Head of caudate nucleus (tissue), 42 donors: ENCODE data around the gene DENND4A.
"Not testable (repeated sequence)": the region's sequence is repeated elsewhere in the genome, so short reads cannot be mapped to it uniquely, and the experiment has no call there.

Experiments
- DNase-seq, 42 donors: peaks; one replicate each; pipeline versions ENCODE4 v3.0.0 to v3.0.0-alpha.2; 2020 to 2021; ENCODE audit warnings: mixed read lengths in 7 of 42
- intact Hi-C: fragments of 100-400 bp; cut with DNase I; formaldehyde crosslinking; loops from one replicate; pipeline ENCODE4 v1.15.0; 2022

Gene DENND4A

GRCh38 chr15:65767264-65767595 is 24.9 kb downstream of the DENND4A start:
- no peak for DNase-seq
- intact Hi-C loops, result no loop called here

DNA sequence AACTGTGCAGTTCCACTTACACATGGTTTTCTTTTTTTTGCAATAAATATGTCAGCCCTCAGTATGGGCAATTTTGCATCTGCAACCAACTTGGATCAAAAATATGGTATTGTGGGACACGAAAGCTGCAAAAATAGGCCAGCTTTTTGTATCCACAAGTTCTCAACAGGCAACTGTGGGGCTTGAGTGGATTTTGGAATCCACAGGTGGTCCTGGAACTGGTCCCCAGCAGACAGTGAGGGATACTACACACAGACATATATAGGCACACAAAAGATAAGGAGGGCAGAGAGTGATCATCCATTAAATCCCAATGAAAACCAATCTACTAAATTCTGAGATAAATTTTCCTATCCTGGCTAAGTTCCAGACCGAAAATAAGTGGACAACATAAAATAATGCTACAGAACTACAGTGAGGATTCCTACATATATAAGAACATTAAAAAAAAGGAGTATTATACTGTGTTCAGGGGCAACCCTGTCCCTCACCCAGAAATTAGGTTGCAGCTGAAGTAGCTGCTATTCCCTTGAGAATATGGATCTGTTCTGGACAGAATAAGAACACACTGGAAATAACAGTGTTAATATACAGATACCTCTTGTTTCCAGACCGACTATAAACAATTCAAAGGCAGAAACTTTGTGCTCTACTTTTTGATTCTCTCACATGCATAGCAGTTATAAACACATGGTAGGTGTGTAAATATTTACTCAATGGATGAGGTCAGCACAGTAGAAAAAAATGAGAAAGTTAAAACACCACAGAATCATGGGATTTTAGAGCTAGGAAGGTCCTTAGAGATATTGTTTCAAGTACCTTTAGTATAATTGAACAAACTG is 25.4 kb downstream of the DENND4A start:
- intact Hi-C loops, result no loop called here
- no peak for DNase-seq

DNA sequence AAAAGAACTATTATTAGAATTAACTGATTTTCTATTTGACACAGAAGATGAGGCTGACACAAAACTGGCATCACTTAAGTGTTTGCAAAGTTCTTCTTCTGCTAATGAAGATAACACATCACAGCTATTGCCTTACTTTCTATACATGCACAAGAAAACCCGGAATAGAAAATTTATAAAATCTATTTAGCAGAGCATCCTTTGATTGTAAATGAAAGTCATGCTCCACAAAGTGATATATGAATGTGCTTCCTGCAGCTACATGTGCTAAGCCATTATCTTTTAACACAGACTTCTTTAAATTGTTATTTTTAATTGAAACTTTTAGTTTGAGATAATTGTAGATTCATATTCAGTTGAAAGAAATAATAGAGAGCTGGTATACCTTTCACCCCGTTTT is 27.0 kb downstream of the DENND4A start:
- intact Hi-C loops, result no loop called here
- DNase-seq, result no peak

- no peak for DNase-seq
Measured at GRCh38 chr15:65762914-65763787, 28.9 kb downstream of the DENND4A start.

DNA sequence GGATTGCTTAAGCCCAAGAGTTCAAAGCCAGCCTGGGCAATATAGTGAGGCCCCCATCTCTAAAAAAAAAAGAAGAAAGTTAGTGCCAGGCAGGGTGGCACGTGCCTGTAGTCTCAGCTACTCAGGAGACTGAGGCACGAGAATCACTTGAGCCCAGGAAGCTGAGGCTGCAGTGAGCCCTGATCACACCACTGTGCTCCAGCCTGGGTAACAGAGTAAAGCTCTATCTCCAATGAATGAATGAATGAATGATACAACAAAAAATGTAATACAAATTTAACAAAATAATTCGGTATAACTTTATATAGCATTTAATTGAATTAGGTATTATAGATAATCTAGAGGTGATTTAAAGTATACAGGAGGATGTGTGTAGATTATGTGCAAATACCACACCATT is 29.7 kb downstream of the DENND4A start:
- DNase-seq, result no peak
- intact Hi-C loops, result no loop called here

More at GRCh38 chr15:65762914-65763787, 28.9 kb downstream of the DENND4A start:
- intact Hi-C loops, result no loop called here

DNA sequence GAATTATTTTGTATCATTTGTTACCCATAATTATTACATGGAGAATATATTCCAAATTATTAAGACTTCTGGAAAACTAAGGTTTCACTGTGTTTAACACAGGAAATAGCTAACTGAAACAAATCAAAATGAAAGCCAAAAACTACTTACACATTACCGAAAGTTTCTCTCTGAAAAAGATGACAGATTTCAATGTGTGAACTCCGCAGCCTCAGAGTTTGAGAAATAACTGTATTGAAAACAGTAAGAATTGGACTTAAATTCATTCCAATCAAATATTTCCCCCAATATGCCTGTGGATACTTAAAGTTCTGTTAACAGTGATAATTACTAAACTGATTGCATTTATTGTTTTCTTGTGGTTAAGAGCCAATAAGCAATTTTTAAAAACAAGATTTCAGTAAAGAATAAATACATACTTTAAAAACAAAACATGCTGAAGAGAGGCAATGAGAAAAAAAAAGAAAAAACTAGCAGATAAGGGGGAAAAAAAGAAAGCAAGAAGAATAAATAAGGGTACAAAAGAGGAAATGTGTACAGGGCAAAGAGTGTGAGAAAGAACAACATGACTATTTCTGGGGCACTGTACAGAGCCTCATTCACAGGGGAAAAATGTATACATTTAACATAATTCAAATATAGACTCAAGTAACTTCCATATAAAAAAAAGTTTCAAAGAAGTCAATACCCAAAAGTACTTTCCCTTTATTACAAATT is 30.7 kb downstream of the DENND4A start:
- no peak for DNase-seq
- intact Hi-C loops, result no loop called here

GRCh38 chr15:65759441-65759840 is 32.7 kb downstream of the DENND4A start:
- DNase-seq, result no peak
- intact Hi-C loops, result no loop called here

GRCh38 chr15:65758242-65758641 is 33.9 kb downstream of the DENND4A start:
- intact Hi-C loops, result no loop called here
- DNase-seq, result no peak

- intact Hi-C loops, result no loop called here
- no peak for DNase-seq
Measured at GRCh38 chr15:65757256-65757655, 34.8 kb downstream of the DENND4A start.

DNA sequence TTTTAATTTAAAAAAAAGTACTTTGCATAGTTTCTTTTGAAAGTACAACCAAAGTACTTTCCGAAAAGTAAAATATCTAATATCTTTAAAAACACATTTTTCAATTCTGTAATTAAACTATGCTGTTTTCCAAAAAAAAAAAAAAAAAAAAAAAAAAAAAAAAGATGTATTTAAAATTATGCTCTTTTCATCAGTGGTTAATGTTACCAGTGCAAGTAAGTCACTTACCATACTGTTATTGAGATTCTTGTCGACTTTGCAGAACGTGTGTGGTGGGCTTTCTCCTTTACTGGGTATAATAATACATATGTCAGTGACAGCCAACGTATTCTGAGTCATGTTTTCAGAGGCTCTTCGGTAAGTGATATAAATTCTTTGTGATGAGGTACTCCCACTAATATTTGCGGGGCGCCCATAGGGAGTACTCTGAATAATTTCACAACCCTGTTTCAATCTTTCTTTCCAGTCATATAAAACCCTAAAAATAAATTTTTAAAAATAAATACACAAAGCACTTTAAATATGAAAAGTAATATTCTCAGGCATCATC is 39.9 kb downstream of the DENND4A start:
- DNase-seq, result peak in 3 of 42 donors; percentile 5 to 15 (median 7)

GRCh38 chr15:65751431-65751830 is 40.7 kb downstream of the DENND4A start:
- DNase-seq, result no peak
- intact Hi-C loops, result no loop called here

More for the DNA sequence above, 39.9 kb downstream of the DENND4A start:
- intact Hi-C loops, result no loop called here

DNA sequence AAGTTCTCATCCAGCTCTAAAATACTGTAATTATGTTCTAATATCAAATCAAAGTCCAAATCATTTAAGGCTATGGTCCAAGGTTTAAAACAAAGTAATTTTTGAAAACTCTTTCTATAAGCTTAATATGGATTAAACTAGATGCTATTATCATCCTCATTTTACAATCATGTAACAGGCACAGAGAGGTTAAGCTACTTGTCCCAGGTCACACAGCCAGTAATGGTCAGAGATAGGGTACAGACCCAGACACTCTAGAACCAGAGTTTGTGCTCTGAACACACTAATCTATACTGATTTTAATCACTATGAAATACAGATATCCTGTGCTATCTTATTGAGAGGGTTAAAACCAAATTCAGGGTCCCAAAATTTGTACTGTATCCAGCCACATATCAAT is 44.8 kb downstream of the DENND4A start:
- DNase-seq, result no peak
- intact Hi-C loops, result no loop called here

- intact Hi-C loops, result no loop called here
- no peak for DNase-seq
Measured at GRCh38 chr15:65743637-65744252, 48.3 kb downstream of the DENND4A start.

GRCh38 chr15:65740148-65740547 is 51.9 kb downstream of the DENND4A start:
- no peak for DNase-seq
- intact Hi-C loops, result no loop called here

DNA sequence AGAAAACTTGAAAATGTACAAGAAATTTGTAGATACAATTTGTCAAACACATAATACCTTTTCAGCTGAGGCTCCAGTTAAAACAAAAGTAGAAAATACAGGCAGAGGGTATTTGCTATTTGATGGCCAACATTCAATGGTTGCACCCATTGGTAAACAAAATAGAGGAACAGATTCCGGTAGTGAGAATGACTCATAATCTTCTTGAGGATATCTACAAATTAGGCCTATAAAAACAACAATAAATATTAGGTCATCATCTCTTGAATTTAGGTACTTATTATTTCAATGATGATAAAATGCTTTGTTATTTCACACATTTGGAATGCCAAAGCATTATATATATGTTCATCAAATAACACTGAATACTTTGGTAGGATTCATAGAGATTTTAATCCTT is 53.4 kb downstream of the DENND4A start:
- intact Hi-C loops, result no loop called here
- no peak for DNase-seq

GRCh38 chr15:65733599-65733998 is 58.5 kb downstream of the DENND4A start:
- intact Hi-C loops, DNase-seq: not testable (repeated sequence)

DNA sequence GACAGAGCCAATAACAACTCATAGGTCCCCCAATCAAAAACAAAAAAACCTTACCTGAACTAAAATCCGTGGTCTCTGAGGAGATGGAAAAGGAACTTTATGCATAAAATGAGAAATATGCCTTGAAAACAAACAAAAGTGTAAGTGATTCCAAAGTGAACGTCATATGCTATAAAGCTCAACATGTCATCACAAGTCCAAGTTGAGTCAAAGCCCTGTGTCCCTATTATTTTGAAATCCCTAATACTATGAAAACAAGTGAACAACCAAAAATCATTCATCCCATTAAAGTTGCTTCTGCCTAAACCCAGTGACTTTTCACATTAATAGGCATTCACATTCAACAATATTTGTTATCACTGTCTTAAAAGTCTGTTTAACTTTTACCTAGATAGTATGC is 59.4 kb downstream of the DENND4A start:
- DNase-seq, result no peak
- intact Hi-C loops, result no loop called here

- no peak for DNase-seq
Measured at GRCh38 chr15:65731926-65732325, 60.2 kb downstream of the DENND4A start.

DNA sequence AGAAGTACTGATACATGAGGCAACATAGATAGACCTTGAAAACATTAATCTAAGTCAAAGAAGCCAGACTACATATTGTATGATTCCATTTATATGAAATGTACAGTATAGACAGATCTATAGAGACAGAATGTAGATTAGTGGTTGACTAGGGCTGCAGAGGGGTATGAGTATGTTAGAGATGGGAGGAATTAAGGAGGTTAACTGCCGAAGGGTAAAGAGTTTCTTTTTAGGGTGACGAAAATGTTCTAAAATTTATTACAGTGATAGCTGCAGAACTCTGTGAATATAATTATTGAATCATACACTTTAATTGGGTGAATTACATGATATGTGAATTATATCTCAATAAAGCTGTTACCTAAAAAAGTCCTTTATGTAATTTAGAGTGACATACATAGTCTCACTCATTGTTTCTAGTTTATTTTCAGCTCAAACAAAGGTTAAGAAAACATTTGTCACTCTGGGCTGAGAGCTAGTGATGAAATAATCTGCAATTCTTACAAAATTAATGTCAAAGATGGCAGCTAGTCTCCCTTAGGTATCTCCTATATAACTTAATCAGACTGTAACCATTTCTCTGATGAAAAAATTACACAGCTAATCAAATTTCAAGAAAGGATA is 61.4 kb downstream of the DENND4A start:
- intact Hi-C loops, result no loop called here
- DNase-seq, result no peak

More at GRCh38 chr15:65731926-65732325, 60.2 kb downstream of the DENND4A start:
- intact Hi-C loops, result no loop called here
